SK-N-SH (cell line): Measurements from ENCODE around the gene PLLP. TPM values are rescaled to one million over a fixed set of nuclear protein-coding genes. Genes with fewer than 3 reads are reported as not detected.

Source experiments
- CTCF ChIA-PET: fragments of 300-600, 350-600 bp; formaldehyde crosslinking; extraction: SDS; loops from one replicate; lab custom pipeline; 2021; lab: Yijun Ruan, JAX
- POLR2A ChIA-PET: fragments of 350-600 bp; sonication (Branson Sonifier 250); formaldehyde crosslinking; extraction: SDS; loops from one replicate; lab custom pipeline; 2020; ENCODE audit warnings: antibody characterized with exemption, inconsistent platforms; lab: Yijun Ruan, JAX
- DNase-seq: peaks from one replicate; pipeline ENCODE4 v3.0.0; 2012
- H2AFZ ChIP-seq: fragments of 200-600 bp; sonication (generic); 2 replicates; pipeline ENCODE4 v1.8.1; 2016; ENCODE audit warnings: antibody characterized with exemption, mild to moderate bottlenecking, low read depth
- H3F3A ChIP-seq: fragments of 200-600 bp; sonication (generic); replicated peaks from 2 replicates; pipeline ENCODE3; 2016; ENCODE audit warnings: antibody characterized with exemption, mild to moderate bottlenecking; ENCODE audit not compliant: insufficient read depth
- H3K27ac ChIP-seq, 2 experiments: fragments of 200-500 bp in 1 of 2; fragments of 200-600 bp in 1 of 2; sonication (Bioruptor generic) in 1 of 2; sonication (generic), shearing (Covaris generic) in 1 of 2; 2 replicates each; pipeline versions ENCODE4 v1.5.1 to v1.6.1; 2014 to 2016; ENCODE audit warnings: low read depth in 2 of 2, inconsistent platforms in 1 of 2, low read length in 1 of 2, mild to moderate bottlenecking in 1 of 2, mixed read lengths in 1 of 2
- H3K27me3 ChIP-seq: fragments of 200-600 bp; sonication (generic), shearing (Covaris generic); 2 replicates; pipeline ENCODE4 v1.6.1; 2016; ENCODE audit warnings: mixed run types; ENCODE audit not compliant: insufficient read depth
- H3K36me3 ChIP-seq, 2 experiments: fragments of 200-500 bp in 1 of 2; fragments of 200-600 bp in 1 of 2; sonication (Bioruptor generic) in 1 of 2; sonication (generic) in 1 of 2; replicated peaks in 1 of 2; 2 replicates each; pipeline versions ENCODE3 to v1.5.1; 2014 to 2016; ENCODE audit warnings: low read length in 1 of 2, mild to moderate bottlenecking in 1 of 2; ENCODE audit not compliant: insufficient read depth in 2 of 2, control insufficient read depth in 1 of 2
- H3K4me1 ChIP-seq, 2 experiments: fragments of 200-500 bp in 1 of 2; fragments of 200-600 bp in 1 of 2; sonication (Bioruptor generic) in 1 of 2; sonication (generic), shearing (Covaris generic) in 1 of 2; 2 replicates each; pipeline versions ENCODE4 v1.5.1 to v1.6.1; 2014 to 2016; ENCODE audit warnings: low read depth in 1 of 2, low read length in 1 of 2, mixed run types in 1 of 2; ENCODE audit not compliant: insufficient read depth in 2 of 2, control insufficient read depth in 1 of 2
- H3K4me2 ChIP-seq: fragments of 200-600 bp; sonication (generic), shearing (Covaris generic); 2 replicates; pipeline ENCODE4 v1.6.1; 2017; ENCODE audit warnings: mixed run types
- H3K4me3 ChIP-seq, 2 experiments: fragments of 200-500 bp in 1 of 2; fragments of 200-600 bp in 1 of 2; sonication (Bioruptor generic) in 1 of 2; sonication (generic), shearing (Covaris generic) in 1 of 2; 2 replicates each; pipeline versions ENCODE4 v1.5.1 to v1.8.1; 2014 to 2016; ENCODE audit warnings: low read depth in 2 of 2, inconsistent platforms in 1 of 2, low read length in 1 of 2, mild to moderate bottlenecking in 1 of 2, mixed read lengths in 1 of 2, moderate library complexity in 1 of 2
- H3K79me2 ChIP-seq: fragments of 200-600 bp; sonication (generic); 2 replicates; pipeline ENCODE4 v1.8.1; 2017; ENCODE audit warnings: mild to moderate bottlenecking; ENCODE audit not compliant: insufficient read depth
- H3K9ac ChIP-seq: fragments of 200-600 bp; sonication (generic); 2 replicates; pipeline ENCODE4 v1.6.1; 2017; ENCODE audit warnings: mixed run types
- H3K9me2 ChIP-seq: fragments of 200-600 bp; sonication (generic); 2 replicates; pipeline ENCODE4 v1.6.1; 2017; ENCODE audit warnings: mixed run types
- H3K9me3 ChIP-seq: fragments of 200-600 bp; sonication (generic); 2 replicates; pipeline ENCODE4 v1.6.1; 2017; ENCODE audit warnings: mixed run types, mild to moderate bottlenecking, moderate library complexity
- H4K20me1 ChIP-seq: fragments of 200-600 bp; sonication (generic); 2 replicates; pipeline ENCODE4 v1.6.1; 2017; ENCODE audit warnings: mild to moderate bottlenecking, mixed run types; ENCODE audit not compliant: insufficient read depth
- CHD2 ChIP-seq: fragments of 150-350 bp; IDR thresholded peaks from 2 replicates; pipeline ENCODE4 v1.6.1; 2018; ENCODE audit warnings: low read length; ENCODE audit not compliant: partially characterized antibody
- ELF1 ChIP-seq: IDR thresholded peaks from 2 replicates; pipeline ENCODE4 v1.4.0; 2012
- EP300 ChIP-seq, 2 experiments: IDR thresholded peaks; 2 replicates each; pipeline versions ENCODE4 v1.4.0 to v1.6.1; 2012; ENCODE audit warnings: borderline replicate concordance in 1 of 2, low read depth in 1 of 2, low read length in 1 of 2
- FOSL2 ChIP-seq: IDR thresholded peaks from 2 replicates; pipeline ENCODE4 v1.4.0; 2012; ENCODE audit warnings: low read depth, mild to moderate bottlenecking, moderate library complexity, borderline replicate concordance
- FOXJ3 ChIP-seq: sonication (generic); formaldehyde crosslinking; IDR thresholded peaks from 2 replicates; pipeline ENCODE4 v1.5.1; 2020; ENCODE audit warnings: mild to moderate bottlenecking, missing genetic modification reagents
- GATA2 ChIP-seq: sonication (generic); formaldehyde crosslinking; IDR thresholded peaks from 2 replicates; pipeline ENCODE4 v1.5.0; 2020; ENCODE audit warnings: mild to moderate bottlenecking, missing genetic modification reagents
- MEF2A ChIP-seq: IDR thresholded peaks from 2 replicates; pipeline ENCODE4 v1.4.0; 2012; ENCODE audit warnings: low read depth, borderline replicate concordance
- MXI1 ChIP-seq: IDR thresholded peaks from 2 replicates; pipeline ENCODE4 v1.6.1; 2012; ENCODE audit warnings: mild to moderate bottlenecking, low read depth, low read length, improper control_type of control experiment
- NFIC ChIP-seq: IDR thresholded peaks from 2 replicates; pipeline ENCODE4 v1.4.0; 2012; ENCODE audit warnings: borderline replicate concordance
- NRF1 ChIP-seq: IDR thresholded peaks from 2 replicates; pipeline ENCODE4 v1.6.1; 2012; ENCODE audit warnings: low read depth, mild to moderate bottlenecking, low read length
- RAD21 ChIP-seq: IDR thresholded peaks from 2 replicates; pipeline ENCODE4 v1.6.1; 2012; ENCODE audit warnings: mild to moderate bottlenecking, low read length
- RCOR1 ChIP-seq: fragments of 150-350 bp; IDR thresholded peaks from 2 replicates; pipeline ENCODE4 v1.6.1; 2017; ENCODE audit warnings: antibody characterized with exemption, low read length
- RFX5 ChIP-seq: IDR thresholded peaks from 2 replicates; pipeline ENCODE4 v1.6.1; 2012; ENCODE audit warnings: mild to moderate bottlenecking, improper control_type of control experiment, low read length
- RXRA ChIP-seq: IDR thresholded peaks from 2 replicates; pipeline ENCODE4 v1.4.0; 2012; ENCODE audit warnings: low read depth, mild to moderate bottlenecking, borderline replicate concordance
- SMC3 ChIP-seq: IDR thresholded peaks from 2 replicates; pipeline ENCODE4 v1.6.1; 2012; ENCODE audit warnings: low read depth, low read length, improper control_type of control experiment
- TEAD4 ChIP-seq: IDR thresholded peaks from 2 replicates; pipeline ENCODE4 v1.4.0; 2012; ENCODE audit warnings: mild to moderate bottlenecking, borderline replicate concordance; ENCODE audit not compliant: insufficient read depth
- WGBS: methylation state at CpG from one replicate; pipeline ENCODE4 v1.1.6; 2017; ENCODE audit warnings: low lambda C conversion rate; 5-methylcytosine and 5-hydroxymethylcytosine counted together
- polyA plus RNA-seq, 3 experiments: library from polyadenylated mRNA; depleted of rRNA; stranded (reverse); fragments of >200 nt; gene quantifications; 2 replicates each; pipeline ENCODE4 v1.2.3, GENCODE V29; 2012
- TF ChIP-seq, protein P1 (sequence below): IDR thresholded peaks from 2 replicates; pipeline ENCODE4 v1.4.0; 2012; ENCODE audit warnings: low read depth, borderline replicate concordance
- TF ChIP-seq, protein P2 (sequence below): IDR thresholded peaks from 2 replicates; pipeline ENCODE4 v1.4.0; 2012; ENCODE audit warnings: low read depth
- TF ChIP-seq, protein P3 (sequence below): IDR thresholded peaks from 2 replicates; pipeline ENCODE4; 2012

PLLP gene
- polyA plus RNA-seq, 1 of the 3 experiments (the other 2 are of a cell fraction) = 1.3 TPM

GRCh38 chr16:57273359-57273758 lies 11.1 kb downstream of the PLLP start:
- 60% methylated on average over 1 of the region's 1 CpG for WGBS
- peak; percentile 87 for DNase-seq
- ChIA-PET CTCF (interaction anchor here (0.6 to 1.0 kb wide), 5 partner anchors 10 to 670 kb away, joined by 3 read pairs; no protein-coding TSS in a partner anchor), POLR2A (no interaction called here)
- Histone ChIP-seq H3K9me3 (no peaks in the 10 kb centered on the region), H3K79me2 (no peaks in the 10 kb centered on the region), H2AFZ (no peak overlapping the region), H3K4me2 (no peak overlapping the region), H3F3A (no peaks in the 10 kb centered on the region), H3K4me1 (peaks cover 4 to 14% of the 10 kb centered on the region in 2 experiments; a peak in 2 of 4 replicates), H4K20me1 (no peaks in the 10 kb centered on the region), H3K27me3 (no peaks in the 10 kb centered on the region), H3K9ac (no peak overlapping the region), H3K27ac (no peak overlapping the region), H3K9me2 (no peaks in the 10 kb centered on the region), H3K36me3 (no peaks in the 10 kb centered on the region), H3K4me3 (no peak overlapping the region)
- TF ChIP-seq GATA2 (CRISPR knock-in tag) = peak; percentile 79
- TF ChIP-seq, protein P1, sequence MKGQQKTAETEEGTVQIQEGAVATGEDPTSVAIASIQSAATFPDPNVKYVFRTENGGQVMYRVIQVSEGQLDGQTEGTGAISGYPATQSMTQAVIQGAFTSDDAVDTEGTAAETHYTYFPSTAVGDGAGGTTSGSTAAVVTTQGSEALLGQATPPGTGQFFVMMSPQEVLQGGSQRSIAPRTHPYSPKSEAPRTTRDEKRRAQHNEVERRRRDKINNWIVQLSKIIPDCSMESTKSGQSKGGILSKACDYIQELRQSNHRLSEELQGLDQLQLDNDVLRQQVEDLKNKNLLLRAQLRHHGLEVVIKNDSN = no peak
- TF ChIP-seq FOSL2 = no peak
- TF ChIP-seq MXI1 = 0 out of 2 replicates have a peak, but pooled peaks have one; percentile 30
- TF ChIP-seq RCOR1 = peak; percentile 52; the same call in 1 of the 2 replicates
- TF ChIP-seq EP300 (IDR thresholded peaks at IDR 0.05; ENCODE audit: borderline replicate concordance in 1 of 2, low read depth in 1 of 2, low read length in 1 of 2) = 0 out of 4 replicates have a peak, but pooled peaks of 1 of the 2 experiments have one; percentile 24

DNA sequence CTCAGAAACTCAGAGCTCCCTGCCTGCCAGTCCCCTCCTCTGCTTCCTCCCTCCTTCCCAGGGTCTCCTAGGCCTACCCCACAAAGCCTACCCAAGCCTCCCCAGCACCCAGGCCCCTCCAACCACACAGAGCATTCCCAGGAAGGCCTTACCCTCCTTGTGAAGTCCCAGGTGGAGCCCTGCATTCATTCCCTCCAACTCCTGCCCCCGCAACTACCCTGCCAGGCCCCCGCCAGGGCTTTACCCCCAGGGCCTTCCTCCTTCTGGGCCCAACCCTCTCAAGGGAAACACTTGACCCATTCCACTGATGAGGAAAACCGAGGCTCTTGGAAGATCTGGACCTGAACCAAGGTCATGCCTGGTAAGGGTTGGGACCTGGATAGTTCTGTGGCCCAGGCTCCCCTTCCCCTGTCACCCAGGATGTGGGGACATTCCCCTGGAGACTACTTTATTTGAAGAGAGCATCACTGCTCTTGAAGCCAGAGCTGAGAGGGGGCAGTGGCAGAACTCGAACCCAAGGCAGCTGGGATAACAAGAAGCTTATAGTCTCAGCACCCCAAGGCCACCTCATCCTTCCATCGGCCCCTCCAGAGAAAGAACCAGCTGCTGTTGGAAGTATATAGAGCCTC lies 12.5 kb downstream of the PLLP start:
- WGBS = 65% methylated on average over 4 of the region's 5 CpGs
- peak; percentile 10 for DNase-seq
- H3F3A ChIP-seq = no peaks in the 10 kb centered on the region
- CTCF ChIA-PET = interaction anchor here (1.0 kb wide), 1 partner anchor 28 kb away, joined by 4 read pairs; no protein-coding TSS in a partner anchor
- H3K27me3 ChIP-seq = no peaks in the 10 kb centered on the region
- POLR2A ChIA-PET = no interaction called here
- TF ChIP-seq SMC3 = no peak
- H3K36me3 ChIP-seq = no peaks in the 10 kb centered on the region
- H3K4me1 ChIP-seq = peaks cover 0 to 15% of the 10 kb centered on the region in 2 experiments; a peak in 1 of 4 replicates
- no peaks in the 10 kb centered on the region for H3K9me3 ChIP-seq
- H3K27ac ChIP-seq = no peak overlapping the region
- no peak overlapping the region for H3K9ac ChIP-seq
- no peaks in the 10 kb centered on the region for H3K9me2 ChIP-seq
- no peaks in the 10 kb centered on the region for H4K20me1 ChIP-seq
- H3K4me2 ChIP-seq = no peak overlapping the region
- H3K4me3 ChIP-seq = no peak overlapping the region
- no peak overlapping the region for H2AFZ ChIP-seq
- H3K79me2 ChIP-seq = no peaks in the 10 kb centered on the region

DNA sequence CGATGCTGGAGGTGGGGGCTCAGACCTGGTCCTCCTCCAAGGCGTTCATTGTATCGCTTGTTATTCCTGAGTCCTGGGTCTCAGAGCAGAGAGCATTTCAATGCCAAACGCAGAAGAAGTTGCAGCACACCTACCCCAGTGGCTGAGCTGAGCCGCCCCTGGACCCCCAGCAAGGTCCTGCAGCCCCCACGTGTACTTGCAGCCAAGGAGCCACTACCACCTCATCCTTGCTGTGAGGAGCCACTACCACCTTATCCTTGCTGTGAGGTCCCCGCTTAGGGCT lies 13.5 kb downstream of the PLLP start:
- H3F3A ChIP-seq = no peaks in the 10 kb centered on the region
- no peak overlapping the region for H3K27ac ChIP-seq
- no peak overlapping the region for H3K9ac ChIP-seq
- no peak overlapping the region for H3K4me2 ChIP-seq
- H3K79me2 ChIP-seq = no peaks in the 10 kb centered on the region
- H3K36me3 ChIP-seq = no peaks in the 10 kb centered on the region
- no peaks in the 10 kb centered on the region for H4K20me1 ChIP-seq
- H2AFZ ChIP-seq = no peak overlapping the region
- H3K4me3 ChIP-seq = no peak overlapping the region
- ChIA-PET POLR2A (no interaction called here), CTCF (no interaction called here)
- WGBS = 95% methylated on average over 6 of the region's 7 CpGs
- peak; percentile 12 for DNase-seq
- no peaks in the 10 kb centered on the region for H3K9me2 ChIP-seq
- no peaks in the 10 kb centered on the region for H3K27me3 ChIP-seq
- no peaks in the 10 kb centered on the region for H3K9me3 ChIP-seq
- H3K4me1 ChIP-seq = peaks cover 0 to 24% of the 10 kb centered on the region in 2 experiments; a peak in 2 of 4 replicates
- TF ChIP-seq TEAD4 (no peak), RFX5 (no peak), CHD2 (no peak), FOXJ3 (no peak), GATA2 (CRISPR knock-in tag) (no peak), MEF2A (no peak), RCOR1 (no peak), NFIC (no peak), NRF1 (no peak), RAD21 (no peak), RXRA (no peak), ELF1 (no peak)
- TF ChIP-seq, protein P2, sequence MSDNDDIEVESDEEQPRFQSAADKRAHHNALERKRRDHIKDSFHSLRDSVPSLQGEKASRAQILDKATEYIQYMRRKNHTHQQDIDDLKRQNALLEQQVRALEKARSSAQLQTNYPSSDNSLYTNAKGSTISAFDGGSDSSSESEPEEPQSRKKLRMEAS = no peak
- TF ChIP-seq, protein P3, sequence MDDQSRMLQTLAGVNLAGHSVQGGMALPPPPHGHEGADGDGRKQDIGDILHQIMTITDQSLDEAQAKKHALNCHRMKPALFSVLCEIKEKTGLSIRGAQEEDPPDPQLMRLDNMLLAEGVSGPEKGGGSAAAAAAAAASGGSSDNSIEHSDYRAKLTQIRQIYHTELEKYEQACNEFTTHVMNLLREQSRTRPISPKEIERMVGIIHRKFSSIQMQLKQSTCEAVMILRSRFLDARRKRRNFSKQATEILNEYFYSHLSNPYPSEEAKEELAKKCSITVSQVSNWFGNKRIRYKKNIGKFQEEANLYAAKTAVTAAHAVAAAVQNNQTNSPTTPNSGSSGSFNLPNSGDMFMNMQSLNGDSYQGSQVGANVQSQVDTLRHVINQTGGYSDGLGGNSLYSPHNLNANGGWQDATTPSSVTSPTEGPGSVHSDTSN = no peak
